C4-2B (cell line): Measurements from ENCODE around the gene MST1.

Source experiments
- CTCF ChIP-seq: fragments of 450-650 bp; conservative IDR thresholded peaks from 2 replicates; pipeline ENCODE4 v1.5.1; 2017; ENCODE audit warnings: mild to moderate bottlenecking
- ZFX ChIP-seq: fragments of 450-650 bp; IDR thresholded peaks from 2 replicates; pipeline ENCODE4 v1.6.1; 2017

DNA sequence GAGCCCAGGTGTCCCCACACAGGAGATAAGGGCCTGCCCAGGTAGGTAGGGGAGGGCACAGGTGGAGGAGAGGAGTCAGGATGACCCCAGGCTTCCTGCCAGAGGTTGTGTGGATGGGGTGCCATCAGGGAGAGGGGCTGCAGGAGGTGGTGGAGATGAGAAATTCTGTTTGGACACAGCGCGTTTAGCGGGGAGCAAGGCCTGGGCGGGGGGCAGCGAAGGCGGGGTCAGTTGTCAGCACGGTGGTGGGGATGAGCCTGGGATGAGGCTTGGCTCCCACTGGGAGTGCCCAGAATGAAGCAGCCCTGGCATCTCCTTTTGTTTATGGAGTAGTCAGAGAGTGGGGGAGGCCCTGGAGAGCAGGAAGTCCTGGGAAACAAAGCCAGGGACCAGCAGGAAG, 14.7 kb upstream of the MST1 start:
- TF ChIP-seq CTCF (no peak), ZFX (no peak)
